Stimulated activated CD8-positive, alpha-beta memory T cell treated with anti-CD3 and anti-CD28 coated beads, Interleukin-15, amount 100 ng/mL, for 4 hours (primary cell): Measurements from ENCODE around the gene CFL1.
"Not testable (repeated sequence)": the region's sequence is repeated elsewhere in the genome, so short reads cannot be mapped to it uniquely, and the experiment has no call there.

Experiments
- DNase-seq, 2 donors: peaks; one replicate each; pipeline ENCODE4 v3.0.0-alpha.2; 2020; ENCODE audit warnings: low read depth in 2 of 2

CFL1 gene

GRCh38 chr11:65842144-65842543, 15.8 kb downstream of the CFL1 start:
- no peak for DNase-seq

DNA sequence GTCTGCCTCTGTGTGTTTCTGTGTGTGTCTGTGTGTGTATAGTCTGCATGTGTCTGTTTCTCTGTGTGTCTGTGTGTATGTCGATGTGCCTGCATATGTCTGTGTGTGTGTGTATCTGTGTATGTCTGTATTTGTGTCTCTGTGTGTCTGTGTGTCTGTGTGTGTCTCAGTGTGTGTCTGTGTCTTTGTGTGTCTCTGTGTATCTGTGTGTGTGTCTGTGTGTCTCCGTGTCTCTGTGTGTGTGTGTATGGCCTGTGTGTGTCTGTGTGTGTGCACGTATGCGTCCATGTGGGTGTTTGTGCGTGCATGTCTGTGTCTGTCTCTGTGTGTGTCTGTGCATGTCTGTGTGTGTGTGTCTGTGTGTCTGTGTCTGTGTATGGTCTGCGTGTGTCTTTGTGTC, 23.8 kb downstream of the CFL1 start:
- DNase-seq, result no peak

DNA sequence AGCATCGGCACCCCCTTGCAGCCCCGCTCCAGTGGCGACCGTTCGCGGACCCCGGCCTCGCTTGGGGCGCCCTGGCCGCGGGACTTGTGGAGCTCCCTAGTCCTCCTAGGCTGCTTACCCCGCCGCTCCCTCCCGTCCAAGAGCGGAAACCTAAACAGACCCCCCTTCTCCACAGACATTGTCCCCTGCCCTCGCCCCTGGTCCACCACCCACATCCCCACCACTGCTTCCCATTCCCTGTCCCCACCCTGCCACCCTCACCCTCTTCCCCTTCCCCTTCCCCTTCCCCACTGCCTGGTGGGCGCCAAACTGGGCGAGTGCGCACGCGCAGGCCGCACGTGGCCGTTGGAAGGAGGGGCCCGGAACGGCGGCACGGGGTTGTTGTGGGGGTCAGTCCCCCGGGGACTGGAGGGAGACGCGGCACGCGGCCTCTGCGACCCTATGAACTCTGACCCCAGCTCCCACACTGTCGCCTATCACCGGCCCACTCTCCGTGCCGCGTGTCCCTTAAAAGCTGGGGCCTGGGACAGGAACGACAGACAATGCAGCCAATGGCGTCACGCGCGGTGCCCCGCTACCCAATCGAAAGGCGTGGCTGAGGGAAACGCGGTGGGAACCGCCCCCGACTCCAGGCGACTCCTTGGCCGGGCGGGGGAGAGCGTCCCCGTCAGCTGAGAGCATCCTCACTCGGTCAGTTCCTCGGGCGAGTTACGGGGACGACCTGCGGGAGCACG, 24.5 kb downstream of the CFL1 start, which contains the start of gene SNX32:
Gene SNX32, plus strand, starts transcription at position 667 of the 734 bp plus-strand sequence. CDS start 103 bp downstream, outside the sequence.
- DNase-seq, result peak; percentile 88 to 94

DNA sequence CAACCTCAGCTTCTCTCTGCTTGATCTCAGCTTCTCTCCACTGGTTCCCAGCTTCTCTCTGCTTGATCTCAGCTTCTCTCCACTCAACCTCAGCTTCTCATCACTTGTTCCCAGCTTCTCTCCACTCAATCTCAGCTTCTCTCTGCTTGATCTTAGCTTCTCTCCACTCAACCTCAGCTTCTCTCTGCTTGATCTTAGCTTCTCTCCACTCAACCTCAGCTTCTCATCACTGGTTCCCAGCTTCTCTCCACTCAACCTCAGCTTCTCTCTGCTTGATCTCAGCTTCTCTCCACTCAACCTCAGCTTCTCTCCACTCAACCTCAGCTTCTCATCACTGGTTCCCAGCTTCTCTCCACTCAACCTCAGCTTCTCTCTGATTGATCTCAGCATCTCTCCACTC, 25.7 kb downstream of the CFL1 start:
- DNase-seq, result not testable (repeated sequence)

DNA sequence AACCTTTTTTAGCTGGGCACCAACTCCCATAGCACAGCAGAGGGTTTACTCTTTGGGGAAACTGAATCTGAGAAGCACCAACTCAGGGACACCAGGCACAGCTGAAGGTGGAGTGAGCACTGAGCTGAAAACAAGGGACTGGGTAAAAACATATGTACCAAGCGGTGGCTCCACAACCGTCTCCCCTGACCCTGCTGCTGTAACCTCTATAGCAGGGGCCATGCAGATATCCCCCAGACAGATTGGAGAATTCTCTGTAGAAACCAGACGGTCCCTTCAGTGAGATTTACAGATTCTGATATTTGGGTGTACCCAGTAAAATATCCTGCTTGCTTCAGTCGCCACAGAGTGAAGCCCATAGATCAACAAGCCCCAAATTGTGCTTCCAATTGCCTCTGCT, 28.5 kb downstream of the CFL1 start:
- DNase-seq, result no peak

GRCh38 chr11:65826984-65827735, 30.8 kb downstream of the CFL1 start:
- no peak for DNase-seq

DNA sequence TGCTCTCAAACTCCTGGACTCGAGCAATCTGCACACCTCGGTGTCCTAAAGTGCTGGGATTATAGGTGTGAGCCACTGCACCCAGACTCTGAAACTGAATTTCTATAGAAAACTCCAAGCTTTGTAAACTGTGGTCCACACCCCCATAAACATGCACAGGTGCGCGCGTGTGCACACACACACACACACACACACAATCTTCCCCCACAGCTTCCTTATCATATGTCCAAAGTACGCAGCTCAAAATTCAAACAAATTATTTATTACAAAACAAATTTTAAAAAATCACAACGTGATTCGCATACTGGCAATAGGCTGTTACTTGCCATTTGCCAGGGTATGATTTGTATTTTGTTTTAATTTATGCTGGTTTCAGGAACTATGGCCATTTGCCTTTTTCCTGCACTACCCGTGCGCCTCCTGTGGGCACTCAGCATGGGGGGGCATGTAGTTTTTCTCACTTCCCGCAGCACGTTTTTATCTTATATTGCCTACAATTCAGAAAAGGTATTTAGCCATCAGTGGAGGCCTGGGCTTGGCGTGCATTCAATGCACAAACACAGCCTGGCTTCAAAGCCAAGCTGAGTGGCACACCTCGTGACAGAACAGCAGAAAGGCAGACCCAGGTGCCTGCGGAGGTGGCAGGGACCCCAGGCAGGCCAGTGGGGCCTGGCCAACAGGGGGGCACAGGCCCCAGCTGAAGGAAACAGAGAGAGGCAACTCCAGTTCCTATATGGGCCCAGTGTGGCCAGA, 35.0 kb downstream of the CFL1 start:
- DNase-seq, result no peak

DNA sequence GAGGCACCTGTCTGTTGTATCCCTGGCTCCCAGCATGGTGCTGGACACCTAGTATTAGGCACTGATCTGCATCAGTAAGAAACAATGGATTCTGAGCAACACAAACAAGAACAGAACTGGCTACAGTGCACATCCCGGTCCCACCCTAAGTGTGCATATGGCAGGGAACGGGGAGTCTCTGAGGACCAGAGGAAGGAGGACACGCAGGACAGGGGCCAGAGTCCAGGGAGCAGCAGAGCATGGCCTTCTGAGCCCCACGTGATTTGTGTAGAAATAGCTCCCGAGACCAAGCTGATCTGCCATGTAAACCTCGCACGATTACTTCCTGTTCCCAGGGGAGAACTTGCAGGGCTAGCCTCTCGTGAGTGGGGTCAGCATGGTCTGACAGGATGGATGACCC, 36.9 kb downstream of the CFL1 start:
- DNase-seq, result no peak

- DNase-seq, result peak; percentile 80 to 83
Observed at GRCh38 chr11:65817835-65818680, 39.9 kb downstream of the CFL1 start.

DNA sequence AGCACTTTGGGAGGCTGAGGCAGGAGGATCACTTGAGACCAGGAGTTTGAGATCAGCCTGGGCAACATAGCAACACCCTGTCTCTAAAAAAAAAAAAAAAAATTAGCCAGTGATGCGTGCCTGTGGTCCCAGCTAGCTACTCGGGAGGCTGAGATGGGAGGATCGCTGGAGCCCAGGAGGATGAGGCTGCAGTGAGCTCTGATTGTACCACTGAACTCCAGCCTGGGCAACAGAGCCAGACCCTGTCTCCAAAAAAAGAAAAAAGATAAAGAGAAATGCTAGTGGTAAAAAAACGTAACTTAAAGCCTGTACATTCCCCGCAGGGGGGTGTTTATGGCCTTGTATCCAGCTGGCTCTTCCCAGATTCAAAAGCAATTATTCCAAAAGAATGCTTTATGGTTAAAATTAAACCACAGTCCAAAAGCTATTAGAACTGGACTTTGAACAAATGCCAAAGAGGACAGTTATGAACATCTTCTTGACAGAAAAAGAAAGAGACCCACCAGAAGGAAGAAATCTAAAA, 40.6 kb downstream of the CFL1 start:
- DNase-seq, result no peak

GRCh38 chr11:65816696-65817095, 41.3 kb downstream of the CFL1 start:
- DNase-seq, result no peak

DNA sequence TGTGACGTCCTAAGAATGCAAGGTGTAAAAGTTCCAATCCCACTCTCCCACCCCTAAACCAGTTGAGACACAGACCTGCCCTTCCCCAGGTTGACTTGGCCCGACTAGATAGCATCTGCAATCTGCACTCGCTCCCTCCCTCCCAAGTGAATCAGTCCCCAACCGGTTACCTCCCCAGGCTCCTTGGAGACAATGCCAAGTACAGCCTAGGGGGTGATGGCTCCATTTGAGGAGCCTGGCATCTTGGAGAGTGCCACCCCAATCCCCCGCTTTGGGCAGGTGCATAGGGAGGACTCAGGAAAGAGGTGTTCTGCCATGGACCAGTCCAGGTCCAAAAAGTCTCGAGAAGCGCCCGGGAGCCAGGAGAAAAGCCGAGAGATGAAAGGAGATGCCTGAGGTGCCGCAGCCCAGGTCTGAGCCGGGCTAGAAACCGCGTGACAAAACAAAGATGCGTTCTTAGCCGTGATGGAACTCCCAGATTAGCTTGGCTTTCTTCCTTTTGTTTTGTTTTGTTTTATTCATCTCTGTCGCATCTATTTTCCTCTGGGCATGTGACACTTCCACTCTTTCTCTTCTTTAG, 42.9 kb downstream of the CFL1 start:
- no peak for DNase-seq

- DNase-seq, result no peak
Observed at GRCh38 chr11:65814131-65814985, 43.6 kb downstream of the CFL1 start.

DNA sequence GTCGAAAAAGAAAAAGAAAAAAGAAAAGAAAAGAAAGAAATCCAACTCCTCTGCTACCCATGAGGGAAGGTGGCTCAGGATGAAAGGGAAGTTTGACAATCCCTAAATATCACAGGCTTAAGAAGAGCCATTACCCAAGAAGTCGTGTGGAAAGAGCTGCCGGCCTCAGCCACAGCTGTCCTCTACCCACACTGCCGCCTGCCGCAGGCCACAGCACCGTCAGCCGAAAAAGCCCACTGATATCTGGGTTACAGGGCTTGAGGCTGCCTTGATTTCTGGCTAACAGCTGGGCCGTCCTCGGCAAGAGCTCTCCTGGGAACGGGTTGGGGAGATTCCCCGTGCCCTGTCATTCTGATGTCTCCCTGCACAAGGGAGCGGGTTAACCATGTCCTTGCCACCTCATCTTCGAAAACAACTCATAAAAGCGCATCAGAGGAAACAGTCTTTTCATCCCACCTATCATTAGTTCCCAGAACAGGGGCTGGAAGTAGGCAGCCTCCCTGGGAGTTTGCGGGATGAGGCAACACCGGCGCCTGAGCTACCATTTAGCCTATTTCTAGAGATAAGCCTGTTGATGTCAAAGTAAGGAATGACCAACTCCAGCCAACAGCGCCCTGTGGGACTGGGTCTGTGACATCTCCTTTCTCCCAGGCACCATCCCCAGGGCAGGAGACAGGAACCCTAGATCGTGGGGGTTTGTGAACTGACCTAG, 46.1 kb downstream of the CFL1 start:
- DNase-seq, result no peak

GRCh38 chr11:65810046-65810868, 47.7 kb downstream of the CFL1 start:
- DNase-seq, result no peak

DNA sequence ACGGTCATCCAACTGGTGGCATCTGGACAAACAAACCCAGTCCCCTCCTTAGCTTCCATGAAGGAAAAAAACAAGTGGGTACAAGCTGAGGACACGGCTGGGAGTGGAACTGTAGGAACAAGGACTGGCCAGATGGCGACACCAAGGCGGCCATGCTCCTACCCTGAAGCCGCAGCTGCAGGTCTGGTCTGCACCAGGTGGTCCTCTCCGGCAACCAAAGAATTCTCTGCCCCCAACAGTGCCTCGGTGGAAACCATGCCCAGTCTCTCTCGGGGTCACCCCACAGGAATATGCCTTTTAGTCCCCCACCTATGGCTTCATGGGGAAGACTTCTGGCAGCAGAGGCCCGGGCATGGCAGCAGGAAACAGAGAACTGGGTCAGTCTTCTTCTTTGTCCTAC, 48.5 kb downstream of the CFL1 start:
- DNase-seq, result no peak

DNA sequence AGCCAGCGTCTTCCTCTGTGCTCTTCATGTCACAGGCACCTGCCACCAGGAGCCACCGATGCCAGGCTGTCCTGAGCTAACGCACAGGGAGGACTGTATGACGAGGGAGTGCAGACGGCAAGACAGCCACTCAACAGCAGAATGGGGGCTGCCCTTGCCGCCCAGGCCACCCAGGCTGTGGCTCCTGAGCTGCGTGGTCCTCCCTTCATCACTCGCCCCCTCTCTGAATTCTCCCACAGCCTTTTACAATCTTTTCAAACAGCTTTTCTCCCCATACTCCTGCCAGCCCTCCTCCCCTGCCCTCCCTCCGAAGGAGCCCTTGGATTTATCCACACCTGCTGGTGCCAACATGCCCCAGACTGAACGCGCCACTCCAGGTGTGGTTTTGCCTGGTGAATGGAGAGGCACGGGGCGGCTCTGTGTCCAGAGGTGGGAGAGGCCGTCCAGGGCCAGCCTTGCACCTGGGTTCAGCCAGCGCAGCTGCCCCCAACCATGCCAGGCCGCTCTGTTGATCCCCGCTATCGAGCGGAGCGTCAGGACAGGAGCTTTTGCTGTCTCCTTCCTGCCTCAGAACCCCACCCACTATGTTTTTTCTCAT, 49.1 kb downstream of the CFL1 start:
- DNase-seq, result no peak

GRCh38 chr11:65806979-65807378, 51.0 kb downstream of the CFL1 start:
- DNase-seq, result no peak
